Lower leg skin (tissue), 3 donors: ENCODE results near the gene MRPL21.

Source experiments
- CTCF ChIP-seq, 3 donors: fragments of 450-650 bp; IDR thresholded peaks; one replicate each; pipeline ENCODE4 v1.5.1; 2016; ENCODE audit warnings: antibody characterized with exemption in 3 of 3, mild to moderate bottlenecking in 3 of 3, moderate library complexity in 2 of 3
- POLR2A ChIP-seq, 2 donors: fragments of 450-650 bp; IDR thresholded peaks; one replicate each; pipeline ENCODE4 v1.6.1; 2016 to 2017; ENCODE audit warnings: antibody characterized with exemption in 2 of 2, mild to moderate bottlenecking in 1 of 2, moderate library complexity in 1 of 2

- TF ChIP-seq CTCF (IDR thresholded peaks at IDR 0.05) (no peak), POLR2A (IDR thresholded peaks at IDR 0.05) (no peak)
These were observed 36.6 kb downstream of the MRPL21 start for GRCh38 chr11:68867066-68867465.
